ENCODE measurements around the gene KLF9.

DNA sequence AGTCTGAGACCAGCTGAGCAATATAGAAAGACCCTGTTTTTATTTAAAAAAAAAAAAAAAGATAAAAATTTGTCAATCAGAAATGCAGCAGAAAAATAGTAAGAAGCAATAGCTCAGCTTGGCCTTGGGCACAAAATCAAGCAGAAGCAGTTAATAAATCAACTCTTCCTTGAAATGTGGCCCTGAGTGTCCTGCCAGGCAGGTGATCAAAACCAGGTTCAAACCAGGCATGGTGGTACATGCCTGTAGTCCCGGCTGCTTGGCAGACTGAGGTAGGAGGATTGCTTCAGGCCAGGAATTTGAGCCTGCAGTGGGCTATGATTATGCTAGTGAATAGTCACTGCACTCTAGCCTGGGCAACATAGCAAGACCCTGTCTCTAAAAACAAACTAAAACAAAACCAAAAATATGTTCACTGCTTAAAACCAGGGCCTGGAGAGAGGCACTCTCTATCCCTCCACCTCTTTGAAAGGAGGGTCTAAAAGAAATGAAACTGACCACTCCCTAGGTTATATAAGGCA is 27.9 kb upstream of the KLF9 start:
- TF ChIP-seq MAX (CRISPR knock-in tag; IDR thresholded peaks at IDR 0.05) (no peak), USF1 (CRISPR knock-in tag; IDR thresholded peaks at IDR 0.05) (no peak), ZNF232 (CRISPR knock-in tag; IDR thresholded peaks at IDR 0.05) (no peak), NR1H2 (CRISPR knock-in tag; IDR thresholded peaks at IDR 0.05) (no peak), CTCF (IDR thresholded peaks at IDR 0.05) (no peak), GABPB1 (CRISPR knock-in tag; IDR thresholded peaks at IDR 0.05) (no peak), ZBTB21 (CRISPR knock-in tag; IDR thresholded peaks at IDR 0.05; ENCODE audit: borderline replicate concordance) (no peak), USF2 (CRISPR knock-in tag; IDR thresholded peaks at IDR 0.05) (no peak), NR2C2 (CRISPR knock-in tag; IDR thresholded peaks at IDR 0.05) (no peak), NFYB (CRISPR knock-in tag; conservative IDR thresholded peaks at IDR 0.05; ENCODE audit: low read depth) (no peak)
- TF ChIP-seq, protein P1, sequence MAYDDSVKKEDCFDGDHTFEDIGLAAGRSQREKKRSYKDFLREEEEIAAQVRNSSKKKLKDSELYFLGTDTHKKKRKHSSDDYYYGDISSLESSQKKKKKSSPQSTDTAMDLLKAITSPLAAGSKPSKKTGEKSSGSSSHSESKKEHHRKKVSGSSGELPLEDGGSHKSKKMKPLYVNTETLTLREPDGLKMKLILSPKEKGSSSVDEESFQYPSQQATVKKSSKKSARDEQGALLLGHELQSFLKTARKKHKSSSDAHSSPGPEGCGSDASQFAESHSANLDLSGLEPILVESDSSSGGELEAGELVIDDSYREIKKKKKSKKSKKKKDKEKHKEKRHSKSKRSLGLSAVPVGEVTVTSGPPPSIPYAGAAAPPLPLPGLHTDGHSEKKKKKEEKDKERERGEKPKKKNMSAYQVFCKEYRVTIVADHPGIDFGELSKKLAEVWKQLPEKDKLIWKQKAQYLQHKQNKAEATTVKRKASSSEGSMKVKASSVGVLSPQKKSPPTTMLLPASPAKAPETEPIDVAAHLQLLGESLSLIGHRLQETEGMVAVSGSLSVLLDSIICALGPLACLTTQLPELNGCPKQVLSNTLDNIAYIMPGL (CRISPR knock-in tag; IDR thresholded peaks at IDR 0.05), result no peak
- TF ChIP-seq, protein P2, sequence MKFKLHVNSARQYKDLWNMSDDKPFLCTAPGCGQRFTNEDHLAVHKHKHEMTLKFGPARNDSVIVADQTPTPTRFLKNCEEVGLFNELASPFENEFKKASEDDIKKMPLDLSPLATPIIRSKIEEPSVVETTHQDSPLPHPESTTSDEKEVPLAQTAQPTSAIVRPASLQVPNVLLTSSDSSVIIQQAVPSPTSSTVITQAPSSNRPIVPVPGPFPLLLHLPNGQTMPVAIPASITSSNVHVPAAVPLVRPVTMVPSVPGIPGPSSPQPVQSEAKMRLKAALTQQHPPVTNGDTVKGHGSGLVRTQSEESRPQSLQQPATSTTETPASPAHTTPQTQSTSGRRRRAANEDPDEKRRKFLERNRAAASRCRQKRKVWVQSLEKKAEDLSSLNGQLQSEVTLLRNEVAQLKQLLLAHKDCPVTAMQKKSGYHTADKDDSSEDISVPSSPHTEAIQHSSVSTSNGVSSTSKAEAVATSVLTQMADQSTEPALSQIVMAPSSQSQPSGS (CRISPR knock-in tag; IDR thresholded peaks at IDR 0.05; ENCODE audit: borderline replicate concordance, low read depth), result no peak

Measured in WTC11 (cell line).